ENCODE data around the gene GLIPR1L2. TPM values are rescaled to one million over a fixed set of nuclear protein-coding genes. Genes with fewer than 3 reads are reported as not detected.
"Not testable (repeated sequence)": the region's sequence is repeated elsewhere in the genome, so short reads cannot be mapped to it uniquely, and the experiment has no call there.

The GLIPR1L2 gene
- total and polyA plus RNA-seq, 2 of the 8 experiments (the other 6 are each of a cell fraction or from before 2014, with no cell fraction given): 0.09 TPM; not detected in 1

GRCh38 chr12:75346215-75346614 is 44.7 kb upstream of the GLIPR1L2 start:
- H3K27ac ChIP-seq (ENCODE audit: low read depth, low read length); H3K14ac ChIP-seq (ENCODE audit: insufficient read length); H4K8ac ChIP-seq (ENCODE audit: extremely low read depth, insufficient read depth, low read length); H2BK15ac ChIP-seq (ENCODE audit: low read length); H3K4me2 ChIP-seq (ENCODE audit: insufficient read depth in 1 of 2, low read depth in 2 of 2, low read length in 2 of 2); FAIRE-seq; H3K23me2 ChIP-seq (ENCODE audit: low read depth, low read length); H3K27me3 ChIP-seq (replicated peaks in 1 of 4; ENCODE audit: control insufficient read depth in 3 of 4, extremely low read depth in 1 of 4, insufficient read depth in 3 of 4, low read length in 3 of 4); H3K4me1 ChIP-seq (replicated peaks in 1 of 4; ENCODE audit: control insufficient read depth in 3 of 4, insufficient read depth in 4 of 4, low read length in 3 of 4); H2BK120ac ChIP-seq (replicated peaks; ENCODE audit: low read depth, low read length); H2BK20ac ChIP-seq (ENCODE audit: low read length); POLR2A ChIA-PET (ENCODE audit: partially characterized antibody); H3K79me2 ChIP-seq (ENCODE audit: control insufficient read depth in 1 of 2, insufficient read depth in 2 of 2, low read length in 2 of 2); H2AK5ac ChIP-seq (ENCODE audit: low read depth, low read length); H4K5ac ChIP-seq (ENCODE audit: insufficient read length, low read depth, low read length); H3K36me3 ChIP-seq (ENCODE audit: control insufficient read depth in 2 of 4, insufficient read depth in 4 of 4, low read length in 3 of 4); H3K79me1 ChIP-seq (ENCODE audit: low read depth, low read length); DNase-seq (ENCODE audit: low read depth in 1 of 2, low spot score in 2 of 2); H3K4me3 ChIP-seq (ENCODE audit: extremely low read depth in 1 of 4, insufficient read depth in 2 of 4, low read depth in 3 of 4, low read length in 4 of 4); H3K23ac ChIP-seq (ENCODE audit: insufficient read length); H4K91ac ChIP-seq (replicated peaks; ENCODE audit: insufficient read length, low read length); H3K56ac ChIP-seq (replicated peaks; ENCODE audit: insufficient read length, low read depth, low read length); H2BK5ac ChIP-seq (ENCODE audit: low read depth, low read length); H3K18ac ChIP-seq (ENCODE audit: extremely low read depth, low read length); H3K9ac ChIP-seq (replicated peaks in 1 of 4; ENCODE audit: extremely low read depth in 1 of 4, low read depth in 3 of 4, low read length in 3 of 4); H2AFZ ChIP-seq (ENCODE audit: low read length); H2BK12ac ChIP-seq (ENCODE audit: low read depth, low read length); H3K4ac ChIP-seq (replicated peaks; ENCODE audit: insufficient read length, low read depth, low read length); CTCF ChIA-PET (ENCODE audit: partially characterized antibody); H3K9me3 ChIP-seq (ENCODE audit: insufficient read depth in 2 of 2, low read depth in 1 of 2, low read length in 1 of 2); H4K20me1 ChIP-seq (replicated peaks in 1 of 2; ENCODE audit: control insufficient read depth in 1 of 2, insufficient read depth in 2 of 2, low read length in 2 of 2): not testable (repeated sequence)
- WGBS, 2 experiments (ENCODE audit: extremely low coverage in 1 of 2, insufficient coverage in 1 of 2, insufficient read length in 1 of 2, insufficient replicate concordance in 2 of 2, low coverage in 1 of 2, low lambda C conversion rate in 2 of 2, missing lambda C conversion rate in 1 of 2): 98% methylated on average over 6 of the region's 6 CpGs; no CpG with 5 or more reads in 1 of the 2 experiments

Measured in H1 (cell line).